WERI-Rb-1 (cell line): ENCODE data around the gene GLCE.

Experiments
- DNase-seq: peaks from one replicate; pipeline ENCODE4 v3.0.0-alpha.2; 2020
- H3K27ac ChIP-seq: fragments of 250-450 bp; sonication (Bioruptor Pico); 2 replicates; pipeline ENCODE4 v1.5.1; 2020; ENCODE audit warnings: mild to moderate bottlenecking, moderate library complexity
- H3K27me3 ChIP-seq: fragments of 250-450 bp; sonication (Bioruptor Pico); 2 replicates; pipeline ENCODE4 v1.5.1; 2021; ENCODE audit warnings: mild to moderate bottlenecking, low read depth, moderate library complexity; ENCODE audit not compliant: insufficient read depth, severe bottlenecking
- H3K36me3 ChIP-seq: fragments of 250-450 bp; sonication (Bioruptor Pico); 2 replicates; pipeline ENCODE4 v1.5.1; 2020; ENCODE audit warnings: mild to moderate bottlenecking, moderate library complexity
- H3K4me3 ChIP-seq: 2 replicates; pipeline ENCODE4 v1.5.1; 2011; ENCODE audit warnings: low read depth, mild to moderate bottlenecking, control low read depth, low read length
- H3K9me3 ChIP-seq: fragments of 250-450 bp; sonication (Bioruptor Pico); 2 replicates; pipeline ENCODE4 v1.5.1; 2021; ENCODE audit warnings: mild to moderate bottlenecking, moderate library complexity; ENCODE audit not compliant: severe bottlenecking
- TF ChIP-seq, protein P1 (sequence below): IDR thresholded peaks from 2 replicates; pipeline ENCODE4 v1.5.1; 2011; ENCODE audit warnings: low read depth, mild to moderate bottlenecking, control low read depth, inconsistent platforms, low read length

Gene GLCE

DNA sequence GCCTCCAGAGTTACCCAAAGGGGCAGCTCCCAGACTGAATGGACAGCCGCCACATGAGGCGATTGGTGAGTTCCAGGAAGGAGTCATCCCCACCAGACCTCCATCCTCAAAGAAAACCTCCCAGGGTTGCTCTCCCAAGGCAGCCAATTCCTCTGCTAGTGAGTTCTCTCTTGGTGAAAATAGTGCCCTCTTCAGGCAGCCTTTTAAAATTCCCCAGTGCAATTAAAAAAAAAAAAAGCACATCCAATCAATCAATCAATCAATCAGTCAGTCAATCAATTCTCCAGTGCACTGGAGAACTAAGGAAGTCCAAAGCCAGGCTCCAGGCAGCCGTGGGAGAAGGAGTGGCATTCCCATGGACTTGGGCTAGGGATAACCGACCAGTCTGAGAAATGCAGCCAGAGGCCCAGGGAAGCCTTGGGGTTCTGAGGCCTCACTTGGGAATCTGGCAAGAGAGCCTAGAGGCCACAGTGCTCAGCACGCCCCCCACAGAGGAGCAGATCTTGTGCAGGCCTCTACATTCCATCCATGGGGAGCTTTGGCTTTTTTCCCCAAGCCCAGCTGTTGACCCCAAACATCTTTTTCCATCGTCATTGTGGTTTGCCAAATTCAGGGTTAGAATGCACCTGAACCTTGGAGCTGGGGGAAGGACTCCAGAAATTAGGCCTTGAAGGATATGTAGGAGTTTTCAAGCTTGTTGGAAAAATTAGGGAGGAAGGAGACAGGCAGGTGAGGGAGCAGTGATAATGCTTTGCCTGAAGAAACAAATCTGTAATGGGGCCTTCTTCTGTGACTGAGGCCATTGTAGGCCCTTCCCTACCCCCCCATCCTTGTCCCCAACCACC, 143.1 kb downstream of the GLCE start:
- H3K4me3 ChIP-seq = no peak overlapping the region
- no peak for DNase-seq
- H3K36me3 ChIP-seq = no peaks in the 10 kb centered on the region
- H3K9me3 ChIP-seq = peaks cover 8% of the 10 kb centered on the region
- H3K27me3 ChIP-seq = peaks cover 4% of the 10 kb centered on the region
- TF ChIP-seq, protein P1, sequence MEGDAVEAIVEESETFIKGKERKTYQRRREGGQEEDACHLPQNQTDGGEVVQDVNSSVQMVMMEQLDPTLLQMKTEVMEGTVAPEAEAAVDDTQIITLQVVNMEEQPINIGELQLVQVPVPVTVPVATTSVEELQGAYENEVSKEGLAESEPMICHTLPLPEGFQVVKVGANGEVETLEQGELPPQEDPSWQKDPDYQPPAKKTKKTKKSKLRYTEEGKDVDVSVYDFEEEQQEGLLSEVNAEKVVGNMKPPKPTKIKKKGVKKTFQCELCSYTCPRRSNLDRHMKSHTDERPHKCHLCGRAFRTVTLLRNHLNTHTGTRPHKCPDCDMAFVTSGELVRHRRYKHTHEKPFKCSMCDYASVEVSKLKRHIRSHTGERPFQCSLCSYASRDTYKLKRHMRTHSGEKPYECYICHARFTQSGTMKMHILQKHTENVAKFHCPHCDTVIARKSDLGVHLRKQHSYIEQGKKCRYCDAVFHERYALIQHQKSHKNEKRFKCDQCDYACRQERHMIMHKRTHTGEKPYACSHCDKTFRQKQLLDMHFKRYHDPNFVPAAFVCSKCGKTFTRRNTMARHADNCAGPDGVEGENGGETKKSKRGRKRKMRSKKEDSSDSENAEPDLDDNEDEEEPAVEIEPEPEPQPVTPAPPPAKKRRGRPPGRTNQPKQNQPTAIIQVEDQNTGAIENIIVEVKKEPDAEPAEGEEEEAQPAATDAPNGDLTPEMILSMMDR = no peak
- H3K27ac ChIP-seq = no peak overlapping the region

DNA sequence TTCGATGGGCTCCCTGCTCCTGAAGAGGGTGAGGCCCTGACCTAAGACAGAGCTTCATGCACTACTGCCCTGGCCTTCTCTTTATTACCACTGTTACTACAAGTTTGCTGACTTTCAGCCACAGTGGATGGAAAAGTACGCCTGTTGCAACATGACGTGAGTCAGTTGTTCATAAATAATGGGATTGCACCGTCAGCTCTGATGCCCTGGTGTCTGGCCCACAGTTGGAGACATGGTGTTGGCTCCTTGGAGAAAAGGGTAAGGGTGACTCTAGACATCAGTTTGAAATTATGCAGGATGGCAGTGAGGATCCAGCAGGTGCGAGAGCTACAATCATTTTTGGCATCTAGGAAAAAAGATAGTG, 143.7 kb downstream of the GLCE start:
- no peak for DNase-seq
- H3K27ac ChIP-seq = no peak overlapping the region
- H3K9me3 ChIP-seq = peaks cover 8% of the 10 kb centered on the region
- TF ChIP-seq, protein P1 = no peak
- H3K4me3 ChIP-seq = no peak overlapping the region
- no peaks in the 10 kb centered on the region for H3K36me3 ChIP-seq
- peaks cover 4% of the 10 kb centered on the region for H3K27me3 ChIP-seq

DNA sequence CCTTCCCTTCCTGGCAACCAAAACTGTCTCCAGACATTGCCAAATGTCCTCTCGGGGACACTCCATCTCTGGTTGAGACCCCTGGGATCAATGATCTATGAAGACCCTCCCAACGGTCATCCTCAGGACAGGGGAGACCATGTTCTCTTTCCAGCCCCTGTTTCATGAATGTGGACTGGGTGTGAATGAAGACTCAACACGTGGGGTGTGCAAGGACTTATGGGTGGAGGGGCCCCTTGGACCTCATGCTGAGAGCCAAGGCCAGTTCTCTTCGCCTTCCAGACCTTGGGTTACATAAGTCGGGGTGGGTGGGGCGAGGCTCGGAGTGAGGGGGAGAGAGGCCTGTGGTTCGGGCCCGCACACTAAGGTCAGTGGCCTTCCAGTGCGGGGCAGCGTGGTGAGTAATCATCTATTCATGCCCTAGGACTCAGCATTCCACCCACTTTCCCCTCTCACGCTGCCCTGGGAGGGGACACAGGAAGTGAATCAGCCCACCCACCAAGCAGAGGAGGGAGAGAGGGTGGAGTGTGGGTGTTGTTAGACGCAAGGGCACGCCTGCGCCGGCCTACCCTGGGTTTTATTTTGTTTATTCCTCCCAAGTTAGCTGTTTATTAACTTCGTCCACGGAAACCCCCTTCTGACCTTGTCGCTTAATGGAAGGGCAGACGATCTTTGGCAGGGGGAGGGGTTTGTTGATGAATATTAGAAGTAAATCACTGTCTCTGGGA, 144.9 kb downstream of the GLCE start:
- H3K27me3 ChIP-seq = no peaks in the 10 kb centered on the region
- H3K9me3 ChIP-seq = peaks cover 8% of the 10 kb centered on the region
- no peaks in the 10 kb centered on the region for H3K36me3 ChIP-seq
- no peak for DNase-seq
- no peak overlapping the region for H3K27ac ChIP-seq
- no peak overlapping the region for H3K4me3 ChIP-seq
- TF ChIP-seq, protein P1 = no peak

DNA sequence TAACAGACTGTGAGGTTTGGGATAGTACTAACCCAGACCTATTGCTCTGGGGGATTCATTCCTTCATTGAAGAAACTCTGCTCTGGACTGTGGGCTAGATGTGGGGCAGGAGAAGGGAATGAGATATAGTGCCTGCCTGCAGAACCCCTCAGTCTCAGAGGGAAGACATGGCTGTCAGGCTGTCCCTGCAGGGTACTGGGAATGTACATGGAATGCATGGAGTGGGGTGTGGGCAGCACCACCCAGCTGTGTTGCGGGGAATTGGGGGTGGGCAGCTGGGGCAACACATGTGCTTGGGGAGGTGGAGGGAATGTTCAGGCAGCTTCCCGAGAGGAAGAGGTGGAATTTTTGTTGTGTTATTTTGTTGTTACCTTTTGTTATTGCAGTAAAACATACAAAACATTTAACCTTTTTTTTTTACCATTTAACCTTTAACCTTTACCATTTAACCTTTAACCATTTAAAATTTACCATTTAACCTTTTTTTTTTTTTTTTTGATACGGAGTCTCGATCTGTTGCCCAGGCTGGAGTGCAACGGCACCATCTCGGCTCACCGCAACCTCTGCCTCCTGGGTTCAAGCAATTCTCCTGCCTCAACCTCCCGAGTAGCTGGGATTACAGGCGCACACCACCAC, 145.6 kb downstream of the GLCE start:
- no peaks in the 10 kb centered on the region for H3K36me3 ChIP-seq
- H3K27ac ChIP-seq = no peak overlapping the region
- H3K9me3 ChIP-seq = peaks cover 8% of the 10 kb centered on the region
- H3K4me3 ChIP-seq = no peak overlapping the region
- H3K27me3 ChIP-seq = no peaks in the 10 kb centered on the region
- DNase-seq = no peak
- TF ChIP-seq, protein P1 = no peak

DNA sequence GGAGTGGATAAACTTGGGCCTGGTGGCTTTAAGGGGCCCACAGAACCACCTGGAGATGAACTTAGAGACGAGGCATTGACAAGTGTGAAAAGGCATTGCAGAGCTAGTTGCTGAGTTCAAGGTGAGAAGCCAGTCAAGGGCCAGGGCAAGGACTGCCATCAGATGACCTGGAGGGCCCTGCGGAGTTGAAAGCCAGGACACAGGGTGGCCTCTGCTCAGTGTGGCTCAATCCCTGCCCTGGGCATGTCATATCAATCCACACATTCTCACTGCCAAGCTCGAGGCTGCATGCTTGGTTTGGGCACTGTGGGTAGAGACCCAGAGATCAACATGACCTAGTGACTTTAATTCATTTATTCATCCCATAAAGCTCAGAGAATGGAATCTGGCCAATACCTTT, 147.5 kb downstream of the GLCE start:
- DNase-seq = no peak
- peaks cover 6% of the 10 kb centered on the region for H3K9me3 ChIP-seq
- TF ChIP-seq, protein P1 = no peak
- no peak overlapping the region for H3K4me3 ChIP-seq
- H3K27ac ChIP-seq = no peak overlapping the region
- H3K36me3 ChIP-seq = no peaks in the 10 kb centered on the region
- H3K27me3 ChIP-seq = no peaks in the 10 kb centered on the region
